HG03520 (cell line): ENCODE measurements around the gene UBALD2.
"Not testable (repeated sequence)": the region's sequence is repeated elsewhere in the genome, so short reads cannot be mapped to it uniquely, and the experiment has no call there.

Experiments used
- ATAC-seq: cut with Tn5 transposase; IDR thresholded peaks from one replicate; pipeline ENCODE4 v1.9.1; 2021; ENCODE audit warnings: mild to moderate bottlenecking, moderate library complexity; ENCODE audit not compliant: unreplicated experiment

Gene UBALD2

GRCh38 chr17:76243826-76244679 lies 21.1 kb upstream of the UBALD2 start:
- ATAC-seq, result no peak

- ATAC-seq, result not testable (repeated sequence)
Measured at GRCh38 chr17:76244721-76245120, 20.4 kb upstream of the UBALD2 start.

- ATAC-seq, result peak; percentile 91
Measured at GRCh38 chr17:76246080-76247066, 18.8 kb upstream of the UBALD2 start.

GRCh38 chr17:76247304-76247703 lies 17.8 kb upstream of the UBALD2 start:
- no peak for ATAC-seq

GRCh38 chr17:76248013-76248782 lies 16.9 kb upstream of the UBALD2 start:
- ATAC-seq, result no peak

GRCh38 chr17:76250141-76250540 lies 15.0 kb upstream of the UBALD2 start:
- ATAC-seq, result no peak

- no peak for ATAC-seq
Measured at GRCh38 chr17:76251478-76252039, 13.6 kb upstream of the UBALD2 start.

- peak; percentile 48 for ATAC-seq
Measured at GRCh38 chr17:76252040-76252954, 12.9 kb upstream of the UBALD2 start.

- not testable (repeated sequence) for ATAC-seq
Measured at GRCh38 chr17:76252967-76253766, 12.0 kb upstream of the UBALD2 start.

GRCh38 chr17:76253841-76254240 lies 11.3 kb upstream of the UBALD2 start:
- ATAC-seq, result no peak

- no peak for ATAC-seq
Measured at GRCh38 chr17:76254275-76254674, 10.9 kb upstream of the UBALD2 start.

GRCh38 chr17:76255801-76256429 lies 9.2 kb upstream of the UBALD2 start:
- no peak for ATAC-seq

GRCh38 chr17:76256430-76257050 lies 8.6 kb upstream of the UBALD2 start:
- not testable (repeated sequence) for ATAC-seq

GRCh38 chr17:76260220-76260619 lies 4.9 kb upstream of the UBALD2 start:
- no peak for ATAC-seq

GRCh38 chr17:76260669-76261068 lies 4.5 kb upstream of the UBALD2 start:
- ATAC-seq, result no peak

- ATAC-seq, result no peak
Measured at GRCh38 chr17:76261421-76262215, 3.5 kb upstream of the UBALD2 start.
